GM12878 (cell line): ENCODE results near the gene F2RL3. TPM values are rescaled to one million over a fixed set of nuclear protein-coding genes. Genes with fewer than 3 reads are reported as not detected.

Source experiments
- ATAC-seq: fragments of 200-7000 bp; cut with Tn5 transposase; 3 replicates; pipeline ENCODE4 v1.9.1; 2020; ENCODE audit warnings: mild to moderate bottlenecking, moderate library complexity
- BruUV-seq: library from RNA; stranded (reverse); fragments of 400-500 nt; replicated peaks from 2 replicates; lab custom pipeline; 2021; lab: Mats Ljungman, UMichigan
- CTCF ChIA-PET: fragments of 300-600 bp; sonication (Branson Sonifier 250); formaldehyde crosslinking; extraction: SDS; loops from one replicate; lab custom pipeline; 2021; ENCODE audit warnings: inconsistent platforms; lab: Yijun Ruan, JAX
- POLR2A ChIA-PET: fragments of 350-600 bp; formaldehyde crosslinking; extraction: SDS; loops from one replicate; lab custom pipeline; 2021; ENCODE audit warnings: inconsistent platforms; lab: Charles Lee
- RAD21 ChIA-PET: fragments of 300-600 bp; sonication (Branson Sonifier 250); formaldehyde crosslinking; loops from one replicate; lab custom pipeline; 2023; ENCODE audit warnings: antibody characterized with exemption; ENCODE audit not compliant: unreplicated experiment; lab: Charles Lee
- SMC1A ChIA-PET: fragments of 300-600 bp; sonication (Branson Sonifier 250); formaldehyde crosslinking; loops from one replicate; lab custom pipeline; 2023; ENCODE audit not compliant: unreplicated experiment, uncharacterized antibody; lab: Charles Lee
- DNase-seq: peaks from one replicate; pipeline ENCODE4 v3.0.0-alpha.2; 2011; ENCODE audit warnings: low read depth, low spot score
- FAIRE-seq: peaks from 3 replicates; lab custom pipeline; 2011; peaks lifted over from hg19 to GRCh38; lab: Jason Lieb, UNC
- H2AFZ ChIP-seq: 2 replicates; pipeline ENCODE4 v1.6.0; 2011; ENCODE audit warnings: low read depth, low read length, control low read depth; ENCODE audit not compliant: control insufficient read depth
- H3K27ac ChIP-seq: 2 replicates; pipeline ENCODE4 v1.5.1; 2011; ENCODE audit warnings: control low read depth; ENCODE audit not compliant: control insufficient read depth, insufficient read depth
- H3K27me3 ChIP-seq, 2 experiments: replicated peaks in 1 of 2; 2 replicates each; pipeline versions ENCODE4 v1.6.0 to v1.6.1; 2011; ENCODE audit warnings: low read length in 1 of 2; ENCODE audit not compliant: control insufficient read depth in 2 of 2, insufficient read depth in 2 of 2
- H3K36me3 ChIP-seq, 2 experiments: 2 replicates each; pipeline ENCODE4 v1.5.1; 2011; ENCODE audit warnings: low read length in 1 of 2; ENCODE audit not compliant: control insufficient read depth in 2 of 2, insufficient read depth in 2 of 2
- H3K4me1 ChIP-seq: 2 replicates; pipeline ENCODE4 v1.6.1; 2011; ENCODE audit warnings: mild to moderate bottlenecking, low read length, moderate library complexity, mixed read lengths; ENCODE audit not compliant: control insufficient read depth, insufficient read depth
- H3K4me2 ChIP-seq: 2 replicates; pipeline ENCODE4 v1.6.0; 2011; ENCODE audit warnings: control low read depth; ENCODE audit not compliant: control insufficient read depth, insufficient read depth
- H3K4me3 ChIP-seq: fragments of 200-600 bp; sonication (generic); 2 replicates; pipeline ENCODE4 v1.5.1; 2016
- H3K79me2 ChIP-seq: 2 replicates; pipeline ENCODE4 v1.6.0; 2011; ENCODE audit warnings: low read length; ENCODE audit not compliant: control insufficient read depth, insufficient read depth
- H3K9ac ChIP-seq: 2 replicates; pipeline ENCODE4 v1.8.0; 2011; ENCODE audit warnings: low read length, control low read depth, mixed read lengths; ENCODE audit not compliant: control insufficient read depth, insufficient read depth
- H3K9me3 ChIP-seq: replicated peaks from 3 replicates; pipeline ENCODE4 v1.5.1; 2011; ENCODE audit warnings: mild to moderate bottlenecking, low read length; ENCODE audit not compliant: control insufficient read depth, insufficient read depth
- H4K20me1 ChIP-seq: 2 replicates; pipeline ENCODE4 v1.6.0; 2011; ENCODE audit not compliant: control insufficient read depth, insufficient read depth
- KAT2A ChIP-seq: conservative IDR thresholded peaks from 2 replicates; pipeline ENCODE4 v1.6.1; 2011; ENCODE audit warnings: low read depth, low read length; ENCODE audit not compliant: control insufficient read depth
- SRF ChIP-seq, 2 experiments: IDR thresholded peaks; 2 replicates each; pipeline ENCODE4 v1.6.1; 2011; ENCODE audit warnings: low read depth in 2 of 2, low read length in 2 of 2, mild to moderate bottlenecking in 1 of 2, moderate library complexity in 1 of 2
- ZZZ3 ChIP-seq: IDR thresholded peaks from 2 replicates; pipeline ENCODE4 v1.6.1; 2011; ENCODE audit warnings: low read depth; ENCODE audit not compliant: control insufficient read depth, insufficient read length
- WGBS: methylation state at CpG from one replicate; pipeline ENCODE4 v1.1.6; 2016; ENCODE audit warnings: low lambda C conversion rate; ENCODE audit not compliant: insufficient replicate concordance, insufficient coverage; ENCODE audit errors: missing lambda C conversion rate; 5-methylcytosine and 5-hydroxymethylcytosine counted together
- in situ Hi-C: fragments of 300-500 bp; cut with MboI; formaldehyde crosslinking; loops from 9 replicates; pipeline ENCODE4 v1.14.3; 2018; ENCODE audit warnings: mixed read lengths
- intact Hi-C: fragments of 100-400 bp; cut with micrococcal nuclease; formaldehyde crosslinking; loops from one replicate; pipeline ENCODE4 v1.14.2; 2022; ENCODE audit not compliant: unreplicated experiment
- polyA plus RNA-seq, 11 experiments: library from polyadenylated mRNA; depleted of rRNA in 4 of 11; unstranded in 6 of 11; stranded (reverse) in 5 of 11; fragments of >200 nt; fragmentation: Nextera tagmentation in 4 of 11; fragmentation: Illumina TruSeq in 1 of 11; extraction: Ambion mirVana in 4 of 11; extraction: Trizol in 1 of 11; gene quantifications; 1 replicate in 1 of 11; 2 replicates in 10 of 11; pipeline versions ENCODE4 v1.2.1 to v1.2.3, GENCODE V29; 2011 to 2016; ENCODE audit warnings: inconsistent platforms in 2 of 11, missing spikeins in 2 of 11, low read depth in 1 of 11
- total RNA-seq, 4 experiments: library from RNA; depleted of rRNA in 3 of 4; stranded (reverse); fragments of >200 nt in 3 of 4; fragmentation: Illumina TruSeq in 1 of 4; extraction: Trizol in 1 of 4; gene quantifications; 2 replicates each; pipeline versions ENCODE4 v1.2.1 to v1.2.3, GENCODE V29; 2013 to 2021
- TF ChIP-seq, protein P1 (sequence below): fragments of 450-650 bp; IDR thresholded peaks from 2 replicates; pipeline ENCODE4 v1.6.1; 2016; ENCODE audit warnings: mild to moderate bottlenecking
- TF ChIP-seq, protein P2 (sequence below): fragments of 450-650 bp; IDR thresholded peaks from 2 replicates; pipeline ENCODE4 v1.6.1; 2017; ENCODE audit warnings: mild to moderate bottlenecking, moderate library complexity

F2RL3 gene
- total and polyA plus RNA-seq, 10 of the 15 experiments (the other 5 are each of a cell fraction or from before 2014, with no cell fraction given) = 0.01 to 1.2 (median 0.29) TPM

DNA sequence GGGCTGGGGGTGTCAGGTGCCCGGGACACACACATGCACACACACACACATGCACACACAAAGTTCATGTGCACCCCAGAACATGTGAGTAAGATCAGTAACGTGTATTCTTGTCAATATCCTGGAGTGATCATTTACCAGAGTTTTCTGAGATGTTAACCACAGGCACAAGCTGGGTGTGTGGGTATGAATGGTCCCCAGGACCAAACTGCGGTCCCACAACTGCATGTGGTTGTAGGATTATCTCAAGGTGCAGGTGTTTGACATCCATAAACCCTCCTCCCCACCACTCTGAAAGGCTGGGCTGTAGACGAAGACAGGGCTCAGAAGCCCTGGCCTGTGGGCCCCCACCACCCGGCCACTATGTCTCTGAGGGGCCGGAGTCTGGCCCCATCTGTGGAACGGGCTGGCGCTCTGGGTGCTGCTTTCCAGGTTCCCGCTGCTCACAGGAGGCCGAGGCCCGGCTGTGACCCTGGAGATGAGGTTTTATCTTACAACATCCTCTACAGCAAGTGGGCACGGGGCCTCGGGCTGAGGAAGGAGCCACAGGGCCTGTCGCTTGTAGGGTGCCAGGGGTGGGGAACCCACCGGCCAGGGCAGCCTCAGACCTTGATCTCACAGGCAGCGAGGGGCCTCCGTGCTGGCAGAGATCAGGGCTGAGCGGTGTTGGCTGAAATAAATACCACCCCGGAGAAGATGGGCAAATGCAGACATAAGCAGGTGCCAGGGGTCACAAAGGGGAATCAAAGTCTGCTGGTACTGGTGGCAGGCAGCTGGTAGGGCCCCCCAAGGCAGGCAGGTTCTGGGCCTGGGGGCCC lies 4.3 kb downstream of the F2RL3 start (continued):
- TF ChIP-seq, protein P1, sequence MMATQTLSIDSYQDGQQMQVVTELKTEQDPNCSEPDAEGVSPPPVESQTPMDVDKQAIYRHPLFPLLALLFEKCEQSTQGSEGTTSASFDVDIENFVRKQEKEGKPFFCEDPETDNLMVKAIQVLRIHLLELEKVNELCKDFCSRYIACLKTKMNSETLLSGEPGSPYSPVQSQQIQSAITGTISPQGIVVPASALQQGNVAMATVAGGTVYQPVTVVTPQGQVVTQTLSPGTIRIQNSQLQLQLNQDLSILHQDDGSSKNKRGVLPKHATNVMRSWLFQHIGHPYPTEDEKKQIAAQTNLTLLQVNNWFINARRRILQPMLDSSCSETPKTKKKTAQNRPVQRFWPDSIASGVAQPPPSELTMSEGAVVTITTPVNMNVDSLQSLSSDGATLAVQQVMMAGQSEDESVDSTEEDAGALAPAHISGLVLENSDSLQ = no peak

DNA sequence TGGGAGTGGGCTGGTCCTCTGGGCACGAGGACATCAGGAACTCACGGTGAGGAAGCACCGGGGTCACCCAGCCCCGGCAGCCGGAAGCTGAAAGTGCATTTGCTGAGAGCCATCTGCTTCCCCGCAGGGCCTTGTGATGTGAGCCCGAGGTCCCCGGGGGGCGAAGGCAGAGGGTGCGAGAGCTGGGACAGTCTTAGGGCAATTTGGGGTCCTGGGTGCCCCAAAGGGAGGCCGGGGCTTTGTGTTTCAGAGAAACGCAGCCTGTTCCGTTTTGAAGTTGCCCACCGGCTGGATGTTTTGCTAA lies 4.8 kb downstream of the F2RL3 start:
- H3K27me3 ChIP-seq = no peaks in the 10 kb centered on the region
- intact Hi-C loops = loop anchor here (10.0 kb wide), 1 partner anchor 411 kb away; the partner anchor contains the start of genes ABHD8, DDA1 and MRPL34

More for the DNA sequence above, 4.8 kb downstream of the F2RL3 start:
- no peak for FAIRE-seq
- no TSS peak for BruUV-seq
- RAD21 ChIA-PET = no interaction called here
- Histone ChIP-seq H3K36me3 (no peaks in the 10 kb centered on the region), H4K20me1 (no peaks in the 10 kb centered on the region), H3K4me3 (no peak overlapping the region), H3K4me2 (peak overlapping the region; percentile 28; the same call in 1 of the 2 replicates), H3K4me1 (peaks cover 34% of the 10 kb centered on the region), H3K9me3 (no peaks in the 10 kb centered on the region; the same call in 2 of the 3 replicates), H3K79me2 (no peaks in the 10 kb centered on the region), H2AFZ (peak overlapping the region; percentile 35), H3K27ac (no peak overlapping the region), H3K9ac (no peak overlapping the region)
- in situ Hi-C loops = no loop called here
- DNase-seq = no peak
- POLR2A ChIA-PET = interaction anchor here (0.5 kb wide), 1 partner anchor 325 kb away, joined by 3 read pairs; no protein-coding TSS in a partner anchor
- 5% methylated on average over 13 of the region's 14 CpGs for WGBS
- SMC1A ChIA-PET = no interaction called here
- CTCF ChIA-PET = no interaction called here
- TF ChIP-seq KAT2A (no peak), SRF (IDR thresholded peaks at IDR 0.05; ENCODE audit: low read depth in 2 of 2, low read length in 2 of 2) (no peak), ZZZ3 (no peak)
- TF ChIP-seq, protein P2, sequence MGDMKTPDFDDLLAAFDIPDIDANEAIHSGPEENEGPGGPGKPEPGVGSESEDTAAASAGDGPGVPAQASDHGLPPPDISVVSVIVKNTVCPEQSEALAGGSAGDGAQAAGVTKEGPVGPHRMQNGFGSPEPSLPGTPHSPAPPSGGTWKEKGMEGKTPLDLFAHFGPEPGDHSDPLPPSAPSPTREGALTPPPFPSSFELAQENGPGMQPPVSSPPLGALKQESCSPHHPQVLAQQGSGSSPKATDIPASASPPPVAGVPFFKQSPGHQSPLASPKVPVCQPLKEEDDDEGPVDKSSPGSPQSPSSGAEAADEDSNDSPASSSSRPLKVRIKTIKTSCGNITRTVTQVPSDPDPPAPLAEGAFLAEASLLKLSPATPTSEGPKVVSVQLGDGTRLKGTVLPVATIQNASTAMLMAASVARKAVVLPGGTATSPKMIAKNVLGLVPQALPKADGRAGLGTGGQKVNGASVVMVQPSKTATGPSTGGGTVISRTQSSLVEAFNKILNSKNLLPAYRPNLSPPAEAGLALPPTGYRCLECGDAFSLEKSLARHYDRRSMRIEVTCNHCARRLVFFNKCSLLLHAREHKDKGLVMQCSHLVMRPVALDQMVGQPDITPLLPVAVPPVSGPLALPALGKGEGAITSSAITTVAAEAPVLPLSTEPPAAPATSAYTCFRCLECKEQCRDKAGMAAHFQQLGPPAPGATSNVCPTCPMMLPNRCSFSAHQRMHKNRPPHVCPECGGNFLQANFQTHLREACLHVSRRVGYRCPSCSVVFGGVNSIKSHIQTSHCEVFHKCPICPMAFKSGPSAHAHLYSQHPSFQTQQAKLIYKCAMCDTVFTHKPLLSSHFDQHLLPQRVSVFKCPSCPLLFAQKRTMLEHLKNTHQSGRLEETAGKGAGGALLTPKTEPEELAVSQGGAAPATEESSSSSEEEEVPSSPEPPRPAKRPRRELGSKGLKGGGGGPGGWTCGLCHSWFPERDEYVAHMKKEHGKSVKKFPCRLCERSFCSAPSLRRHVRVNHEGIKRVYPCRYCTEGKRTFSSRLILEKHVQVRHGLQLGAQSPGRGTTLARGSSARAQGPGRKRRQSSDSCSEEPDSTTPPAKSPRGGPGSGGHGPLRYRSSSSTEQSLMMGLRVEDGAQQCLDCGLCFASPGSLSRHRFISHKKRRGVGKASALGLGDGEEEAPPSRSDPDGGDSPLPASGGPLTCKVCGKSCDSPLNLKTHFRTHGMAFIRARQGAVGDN = peak; percentile 69
- ATAC-seq = no peak
